Myocyte (in vitro differentiated cells): ENCODE measurements around the gene OPN1MW3. TPM values are rescaled to one million over a fixed set of nuclear protein-coding genes. Genes with fewer than 3 reads are reported as not detected.

Experiments used
- total RNA-seq: library from RNA; depleted of rRNA; stranded (reverse); fragments of >200 nt; gene quantifications from 2 replicates; pipeline ENCODE4 v1.2.3, GENCODE V29; 2014

OPN1MW3 gene
- total RNA-seq, 1 donor from 2014 or later, result not detected

Other genes starting within 250 kb of the OPN1MW3 start
- 83.3 and 90.4 TPM in 2 replicates for gene IRAK1, start 237.7 kb upstream of the OPN1MW3 start, total RNA-seq
- gene MECP2, start 159.9 kb upstream of the OPN1MW3 start, total RNA-seq, result 28.5 and 29.9 TPM in 2 replicates
- not detected in 2 replicates for gene OPN1LW, start 113.3 kb upstream of the OPN1MW3 start, total RNA-seq
- not detected in 2 replicates for gene OPN1MW, start 75.0 kb upstream of the OPN1MW3 start, total RNA-seq
- gene OPN1MW2, start 37.8 kb upstream of the OPN1MW3 start, total RNA-seq, result not detected in 2 replicates
- not detected in 2 replicates for gene TEX28, start 37.5 kb downstream of the OPN1MW3 start, total RNA-seq
- 0.26 TPM in 1 of 2 replicates, not detected in the other for gene TKTL1, start 38.2 kb downstream of the OPN1MW3 start, total RNA-seq
- 410 and 518 TPM in 2 replicates for gene FLNA, start 117.1 kb downstream of the OPN1MW3 start, total RNA-seq
- 43.2 and 53.2 TPM in 2 replicates for gene EMD, start 121.7 kb downstream of the OPN1MW3 start, total RNA-seq
- 2,503 and 3,937 TPM in 2 replicates for gene RPL10, start 140.8 kb downstream of the OPN1MW3 start, total RNA-seq
- gene DNASE1L1, start 151.7 kb downstream of the OPN1MW3 start, total RNA-seq, result 214 and 235 TPM in 2 replicates
- gene TAFAZZIN, start 154.0 kb downstream of the OPN1MW3 start, total RNA-seq, result 36.1 and 41.3 TPM in 2 replicates
- gene ATP6AP1, start 171.1 kb downstream of the OPN1MW3 start, total RNA-seq, result 100 and 106 TPM in 2 replicates
- gene GDI1, start 179.6 kb downstream of the OPN1MW3 start, total RNA-seq, result 125 TPM in 2 replicates
- gene FAM50A, start 186.6 kb downstream of the OPN1MW3 start, total RNA-seq, result 74.9 and 85.0 TPM in 2 replicates
- 11.3 and 11.7 TPM in 2 replicates for gene PLXNA3, start 200.7 kb downstream of the OPN1MW3 start, total RNA-seq
- 72.2 and 87.8 TPM in 2 replicates for gene LAGE3, start 221.7 kb downstream of the OPN1MW3 start, total RNA-seq
- gene UBL4A, start 229.0 kb downstream of the OPN1MW3 start, total RNA-seq, result 39.6 and 65.2 TPM in 2 replicates
- gene SLC10A3, start 233.0 kb downstream of the OPN1MW3 start, total RNA-seq, result 28.5 and 37.0 TPM in 2 replicates